D341Med (cell line): ENCODE data around the gene DYNC1I2.

Experiments used
- DNase-seq: peaks from one replicate; pipeline ENCODE4 v3.0.0; 2012; ENCODE audit warnings: low spot score

The DYNC1I2 gene

GRCh38 chr2:171778515-171778914, 91.2 kb downstream of the DYNC1I2 start:
- no peak for DNase-seq

DNA sequence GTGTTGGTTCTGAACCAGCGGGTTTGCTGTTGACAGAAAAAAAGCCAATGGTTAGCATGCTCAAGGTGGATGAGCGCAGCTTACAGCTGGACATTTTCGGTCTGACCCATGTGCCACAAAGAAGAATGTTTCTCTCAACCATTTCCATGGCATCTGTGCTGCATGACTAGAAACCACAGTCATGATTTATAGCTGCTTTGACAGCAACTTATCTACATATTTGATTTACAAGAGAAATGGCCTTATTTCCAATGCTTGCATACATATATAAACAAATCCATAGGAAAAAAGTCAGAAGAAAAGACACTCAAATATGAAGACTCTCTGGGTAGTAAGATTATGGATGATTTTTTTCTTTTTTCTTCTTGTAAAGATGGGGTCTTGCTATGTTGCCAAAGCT, 98.2 kb downstream of the DYNC1I2 start:
- DNase-seq: no peak

DNA sequence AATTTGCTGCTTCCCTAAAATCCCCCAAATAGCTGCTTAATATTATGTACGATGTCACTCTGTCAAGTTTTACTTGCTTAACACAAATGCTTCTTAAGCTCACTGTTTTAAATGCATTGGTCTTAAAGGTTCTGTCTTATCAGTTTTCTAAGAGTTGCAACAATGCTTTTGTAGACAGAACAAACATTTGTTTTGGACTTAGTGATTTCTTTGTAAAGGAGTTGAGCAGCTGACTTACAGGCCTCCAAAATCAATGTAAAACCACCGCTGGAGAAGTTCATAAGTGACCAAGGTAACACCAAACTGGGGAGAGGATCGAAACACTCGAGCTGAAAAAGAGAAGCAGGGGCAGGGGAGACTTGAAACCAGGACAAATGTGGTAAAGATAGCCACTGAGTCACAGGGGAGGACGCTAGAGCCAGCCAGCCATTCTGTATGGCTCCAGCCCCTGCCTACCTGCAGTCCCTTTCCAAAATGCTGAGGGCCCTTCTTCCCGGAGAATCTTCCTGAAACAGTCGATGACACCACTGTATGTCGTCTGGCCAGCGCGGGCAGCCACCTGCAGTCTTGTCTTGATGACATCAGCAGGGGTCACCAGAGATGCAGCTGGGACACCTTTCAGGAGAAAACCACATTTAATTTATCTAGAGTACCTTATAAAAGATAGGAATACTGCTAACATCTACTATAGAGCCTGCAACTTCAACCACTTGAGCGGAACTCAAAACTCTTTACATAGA, 100.2 kb downstream of the DYNC1I2 start:
- DNase-seq: no peak

DNA sequence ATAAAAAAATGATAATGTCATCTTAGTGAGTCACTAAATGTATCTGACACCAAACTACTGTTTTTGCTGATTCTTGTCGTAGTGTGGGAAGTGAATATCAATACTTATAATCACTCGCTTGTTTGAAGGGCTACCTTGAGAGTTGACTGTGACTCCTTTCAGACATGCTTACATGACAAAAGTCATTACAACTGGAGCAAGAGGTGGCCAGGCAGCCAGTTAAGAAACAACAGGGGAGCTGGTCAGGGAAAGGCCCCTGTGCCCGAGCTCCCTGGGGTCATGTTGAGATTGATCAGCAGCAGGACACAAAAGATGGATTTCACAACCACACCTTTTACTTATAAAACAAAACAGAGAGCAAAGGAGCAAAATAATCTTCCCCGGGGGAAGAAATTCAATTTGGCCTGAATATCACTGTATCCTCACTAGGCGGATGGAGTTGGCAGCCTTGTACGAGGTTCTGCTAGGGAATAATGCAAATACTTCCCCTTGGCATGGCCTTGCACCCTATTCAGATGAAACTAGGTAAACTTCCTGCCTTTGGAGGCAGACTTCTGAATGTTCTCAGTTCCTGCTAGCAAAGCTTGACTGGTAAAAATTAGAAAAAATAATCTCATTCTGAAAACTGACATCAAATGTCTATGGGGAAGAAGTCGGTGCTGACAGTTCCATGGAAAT, 101.2 kb downstream of the DYNC1I2 start:
- no peak for DNase-seq

GRCh38 chr2:171789956-171790355, 102.7 kb downstream of the DYNC1I2 start:
- no peak for DNase-seq

- no peak for DNase-seq
These were observed 104.1 kb downstream of the DYNC1I2 start for GRCh38 chr2:171791361-171791760.

DNA sequence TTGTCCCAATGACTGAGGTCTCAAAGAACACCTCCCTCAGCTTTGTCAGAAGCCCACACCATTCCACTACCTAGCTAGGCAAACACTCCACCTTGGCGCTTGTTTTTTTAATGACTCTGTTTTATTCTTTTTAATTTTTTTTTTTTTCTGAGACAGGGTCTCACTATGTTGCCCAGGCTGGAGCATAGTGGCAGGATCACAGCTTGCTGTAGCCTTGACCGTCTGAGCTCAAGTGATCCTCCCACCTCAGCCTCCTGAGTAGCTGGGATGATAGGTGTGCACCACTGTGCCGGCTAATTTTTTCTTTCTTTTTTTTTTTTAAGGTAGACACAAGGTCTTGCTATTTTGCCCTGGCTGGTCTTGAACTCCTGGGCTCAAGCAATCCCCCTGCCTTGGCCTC, 104.9 kb downstream of the DYNC1I2 start:
- no peak for DNase-seq

DNA sequence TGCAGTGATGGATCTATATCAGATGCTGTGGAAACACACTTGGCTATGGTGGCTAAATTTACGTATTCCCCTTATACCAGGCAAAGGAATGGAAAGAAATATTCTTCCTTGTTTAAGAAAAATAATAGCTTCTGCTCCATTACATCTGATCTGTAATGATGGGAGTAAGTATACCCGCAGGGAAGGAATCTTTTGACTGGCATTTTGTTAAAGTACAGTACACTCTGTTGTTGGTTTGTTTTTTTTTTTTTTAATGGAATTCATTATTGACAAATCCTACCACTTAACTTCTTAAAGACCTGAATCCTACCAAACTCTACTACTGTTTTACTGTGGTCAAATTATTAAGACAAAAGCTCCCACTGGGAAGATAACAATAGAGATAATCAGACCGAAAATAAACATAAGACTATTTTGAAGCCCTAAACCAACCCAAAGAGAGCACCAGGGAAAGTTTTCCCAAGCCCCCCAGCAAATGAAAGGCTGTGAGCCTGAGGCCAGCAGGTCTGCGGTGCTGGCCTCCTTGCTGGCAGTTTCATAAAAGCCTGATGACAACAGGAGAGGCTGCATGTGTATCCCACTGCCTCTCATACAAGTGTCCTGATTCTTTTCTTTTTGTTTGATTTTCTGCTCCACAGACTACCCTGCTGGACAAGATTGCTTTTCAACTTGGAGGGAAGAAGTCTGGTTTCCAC, 105.8 kb downstream of the DYNC1I2 start:
- no peak for DNase-seq

DNA sequence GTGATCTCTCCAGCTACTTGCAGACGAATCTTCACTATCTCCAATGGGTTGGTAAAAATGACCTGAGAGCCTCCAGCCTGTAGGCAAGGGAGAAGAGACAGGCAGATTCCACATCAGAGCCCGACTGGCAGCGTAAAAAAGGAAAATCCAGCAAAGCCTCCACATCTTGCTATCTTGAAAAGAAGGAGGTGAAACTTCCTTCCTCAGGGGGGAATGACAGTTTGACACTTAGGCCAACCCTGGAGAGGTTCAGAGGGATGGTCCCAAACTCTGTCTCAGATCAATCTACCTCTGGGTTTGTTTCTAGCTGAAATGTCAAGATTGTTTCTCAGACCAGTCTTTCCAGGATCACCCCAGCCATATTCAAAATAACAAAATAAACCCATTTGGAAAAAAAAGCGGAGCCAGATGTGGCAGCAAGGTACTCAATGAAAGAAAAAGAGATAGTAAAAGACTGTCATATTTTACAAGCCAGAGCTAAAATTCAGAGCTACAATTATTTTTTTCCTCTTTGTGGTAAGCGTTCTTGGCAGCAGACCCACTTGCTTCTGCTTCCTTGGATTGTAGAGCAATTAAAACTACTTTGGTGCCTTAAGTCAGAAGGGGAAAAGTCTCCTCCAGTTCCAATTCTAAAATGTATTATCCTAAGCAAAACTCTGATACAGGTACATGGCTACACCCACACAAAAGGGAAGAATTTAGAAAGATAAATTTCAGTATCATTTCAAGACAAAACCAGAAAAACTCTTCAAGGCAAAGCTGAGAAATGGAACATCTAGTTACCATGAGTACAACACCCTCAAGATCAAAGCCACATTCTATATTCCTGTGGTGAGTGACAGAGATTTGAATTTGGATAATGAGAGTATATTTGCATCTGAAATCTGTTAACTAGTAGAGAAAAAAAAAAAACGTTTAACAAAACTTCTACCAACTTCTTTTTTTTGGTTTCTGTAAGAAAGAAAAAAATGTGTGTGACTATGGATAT, 106.7 kb downstream of the DYNC1I2 start:
- no peak for DNase-seq

DNA sequence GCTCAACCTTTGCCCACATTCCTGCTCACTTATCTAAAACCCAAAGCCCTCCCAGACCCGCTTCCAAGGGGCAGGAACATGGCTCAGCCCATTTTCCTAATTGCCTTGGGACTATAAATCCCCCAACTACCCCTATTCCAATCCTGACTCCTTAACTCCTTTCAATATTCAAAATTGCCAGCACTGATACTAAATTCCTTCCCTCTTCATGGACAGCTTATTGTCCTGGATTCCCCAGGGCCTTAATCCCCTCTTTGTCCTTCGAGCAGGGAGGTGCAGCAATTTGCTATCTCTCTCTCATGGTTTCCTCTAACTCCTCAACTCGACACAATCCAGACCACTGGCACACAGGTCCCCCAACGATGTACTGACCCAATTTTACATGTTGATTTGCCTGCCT, 107.6 kb downstream of the DYNC1I2 start:
- DNase-seq: peak; percentile 47
